Midbrain (tissue), 1 donor: ENCODE measurements around the gene CDC42BPG.
"Not testable (repeated sequence)": the region's sequence is repeated elsewhere in the genome, so short reads cannot be mapped to it uniquely, and the experiment has no call there.

Source experiments
- DNase-seq: peaks from one replicate; lab custom pipeline; 2025; lab: John Stamatoyannopoulos, UW

CDC42BPG gene

GRCh38 chr11:64849598-64850356 lies 5.3 kb upstream of the CDC42BPG start:
- no peak for DNase-seq

GRCh38 chr11:64848826-64849597 lies 4.6 kb upstream of the CDC42BPG start:
- DNase-seq, result no peak

DNA sequence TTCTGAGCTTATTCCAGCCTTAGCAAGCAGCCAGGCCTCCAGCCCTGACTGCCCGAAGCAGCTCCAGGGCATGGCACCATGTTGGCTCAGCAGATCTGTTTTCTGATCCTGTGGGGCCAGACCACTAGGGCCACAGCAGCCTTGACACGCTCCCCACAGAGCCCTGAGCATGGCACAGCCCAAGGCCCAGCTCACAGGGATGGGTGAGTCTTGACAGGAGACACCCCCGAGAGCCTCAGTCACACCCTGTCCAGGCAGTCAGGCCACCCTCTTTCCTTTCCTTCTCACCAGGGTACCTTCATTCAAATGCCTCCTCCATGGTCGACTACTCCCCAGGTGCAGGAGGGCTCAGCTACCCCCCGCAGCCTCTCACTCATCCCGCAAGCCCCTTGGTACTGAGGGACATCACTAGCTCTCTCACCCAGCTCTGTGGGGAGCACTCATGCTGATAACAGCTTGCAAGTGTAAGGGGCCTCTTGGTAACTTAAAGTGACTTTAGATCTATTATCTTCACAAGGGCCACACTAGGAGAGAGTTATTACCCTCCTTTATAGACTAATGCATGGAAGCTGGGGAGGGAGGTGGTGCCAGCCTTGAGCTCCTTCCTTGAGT lies 3.9 kb upstream of the CDC42BPG start:
- no peak for DNase-seq

DNA sequence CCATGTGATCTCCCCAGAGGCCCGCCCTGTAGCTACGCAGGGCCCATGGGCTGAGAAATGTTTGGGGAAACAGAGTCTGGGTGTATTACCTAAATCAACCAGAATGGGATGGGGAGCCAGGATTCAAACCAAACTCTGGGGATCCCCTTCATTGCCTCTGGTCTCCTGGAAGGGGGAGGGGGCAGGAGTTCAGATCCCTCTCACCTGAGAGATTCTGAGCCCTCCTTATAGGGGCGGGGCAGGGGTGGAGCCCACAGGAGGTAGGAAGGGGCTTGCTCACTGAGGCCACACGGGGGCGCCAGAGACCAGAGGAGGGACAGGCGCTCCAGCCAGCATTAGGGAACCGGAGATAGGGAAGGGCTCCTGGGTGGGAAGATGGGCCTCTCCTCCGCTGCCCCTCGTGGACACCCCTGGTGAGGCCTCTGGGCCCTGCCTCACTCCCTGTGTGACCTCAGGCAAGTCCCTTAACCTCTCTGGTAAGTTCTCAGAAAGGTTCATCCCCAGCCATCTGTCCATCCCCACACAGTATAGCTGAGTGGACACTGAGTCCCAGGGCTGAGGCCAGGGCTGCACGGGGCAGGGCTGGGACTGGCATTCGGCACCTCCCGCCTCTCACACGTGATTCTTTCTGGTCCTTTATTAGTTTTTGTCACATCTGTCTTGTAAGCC lies 2.7 kb upstream of the CDC42BPG start:
- peak; percentile 89 for DNase-seq

DNA sequence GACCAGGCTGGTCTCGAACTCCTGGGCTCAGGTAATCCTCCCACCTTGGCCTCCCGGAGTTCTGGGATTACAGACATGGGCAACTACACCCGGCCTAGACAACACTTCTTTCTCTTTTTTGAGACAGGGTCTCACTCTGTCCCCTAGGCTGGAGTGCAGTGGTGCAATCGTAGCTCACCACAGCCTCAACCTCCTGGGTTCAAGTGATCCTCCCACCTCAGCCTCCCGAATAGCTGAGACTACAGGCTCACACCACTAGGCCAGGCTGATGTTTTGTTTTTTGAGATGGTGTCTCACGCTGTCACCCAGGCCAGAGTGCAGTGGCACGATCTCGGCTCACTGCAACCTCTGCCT lies 1.3 kb upstream of the CDC42BPG start:
- not testable (repeated sequence) for DNase-seq

- DNase-seq, result no peak
Measured at GRCh38 chr11:64845129-64845775, 799 bp upstream of the CDC42BPG start.

GRCh38 chr11:64843686-64844329 lies 645 bp downstream of the CDC42BPG start:
- no peak for DNase-seq

DNA sequence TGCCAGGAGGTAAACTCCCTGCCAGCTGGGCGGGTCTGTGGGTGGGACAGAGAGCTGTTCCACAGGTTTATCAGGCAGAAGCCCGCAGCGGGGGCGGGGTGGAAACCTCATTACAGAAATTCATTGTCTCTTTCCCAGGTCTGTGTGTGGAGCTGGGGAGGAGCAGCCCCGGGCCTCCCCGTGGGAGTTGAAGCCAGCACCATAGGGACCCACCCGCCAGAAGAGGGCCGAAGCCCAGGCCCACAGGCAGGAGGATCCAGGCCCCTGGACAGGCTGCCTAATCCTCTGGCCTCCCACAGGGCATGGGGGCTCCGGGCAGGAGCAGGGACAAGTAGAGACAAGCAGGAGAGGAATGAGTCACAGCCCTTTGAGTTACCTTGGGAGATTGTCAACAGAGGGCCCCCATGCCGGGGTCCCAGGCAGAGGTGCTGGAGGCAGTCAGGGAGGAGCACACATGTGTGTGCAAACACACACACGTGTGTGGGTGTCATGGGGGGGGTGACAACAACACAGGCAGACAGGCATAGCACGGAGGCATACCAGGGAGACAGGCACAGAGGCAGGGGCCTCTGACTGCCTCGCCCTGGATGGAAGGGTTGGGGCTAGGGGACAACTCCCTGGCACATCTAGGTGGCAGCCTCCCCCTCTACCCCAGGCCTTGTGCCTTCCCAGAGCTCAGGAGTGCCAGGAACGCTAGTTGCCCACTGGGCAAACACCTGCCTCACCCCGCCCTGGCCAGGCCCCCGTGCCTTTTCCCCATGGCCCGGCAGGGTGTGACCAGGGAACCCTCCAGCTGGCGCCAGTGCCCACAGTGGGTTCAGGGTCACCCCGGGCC lies 1.4 kb downstream of the CDC42BPG start:
- DNase-seq, result no peak

DNA sequence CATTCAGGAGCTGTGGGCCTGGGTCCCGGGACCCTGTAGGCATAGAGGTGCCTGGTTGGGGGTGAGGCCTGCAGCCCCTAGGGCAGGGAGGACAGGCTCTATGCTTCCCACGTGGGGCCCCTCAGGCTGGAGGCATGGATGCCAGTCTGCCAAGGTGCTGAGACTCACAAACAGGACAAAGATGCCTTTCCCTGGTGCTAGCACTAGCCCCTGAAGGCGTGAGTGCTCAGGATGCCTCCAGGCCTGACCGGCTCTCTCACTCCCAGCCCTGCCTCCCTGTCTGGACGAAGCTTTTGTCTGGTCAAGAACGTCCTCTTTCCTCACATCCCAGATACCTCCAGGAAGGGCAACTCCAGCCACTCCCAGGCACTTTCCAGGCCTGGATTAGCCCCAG lies 2.1 kb downstream of the CDC42BPG start:
- no peak for DNase-seq

GRCh38 chr11:64841592-64842365 lies 2.7 kb downstream of the CDC42BPG start:
- DNase-seq, result no peak

GRCh38 chr11:64839887-64840782 lies 4.3 kb downstream of the CDC42BPG start:
- no peak for DNase-seq

- DNase-seq, result no peak
Measured at GRCh38 chr11:64839335-64839734, 5.1 kb downstream of the CDC42BPG start.

DNA sequence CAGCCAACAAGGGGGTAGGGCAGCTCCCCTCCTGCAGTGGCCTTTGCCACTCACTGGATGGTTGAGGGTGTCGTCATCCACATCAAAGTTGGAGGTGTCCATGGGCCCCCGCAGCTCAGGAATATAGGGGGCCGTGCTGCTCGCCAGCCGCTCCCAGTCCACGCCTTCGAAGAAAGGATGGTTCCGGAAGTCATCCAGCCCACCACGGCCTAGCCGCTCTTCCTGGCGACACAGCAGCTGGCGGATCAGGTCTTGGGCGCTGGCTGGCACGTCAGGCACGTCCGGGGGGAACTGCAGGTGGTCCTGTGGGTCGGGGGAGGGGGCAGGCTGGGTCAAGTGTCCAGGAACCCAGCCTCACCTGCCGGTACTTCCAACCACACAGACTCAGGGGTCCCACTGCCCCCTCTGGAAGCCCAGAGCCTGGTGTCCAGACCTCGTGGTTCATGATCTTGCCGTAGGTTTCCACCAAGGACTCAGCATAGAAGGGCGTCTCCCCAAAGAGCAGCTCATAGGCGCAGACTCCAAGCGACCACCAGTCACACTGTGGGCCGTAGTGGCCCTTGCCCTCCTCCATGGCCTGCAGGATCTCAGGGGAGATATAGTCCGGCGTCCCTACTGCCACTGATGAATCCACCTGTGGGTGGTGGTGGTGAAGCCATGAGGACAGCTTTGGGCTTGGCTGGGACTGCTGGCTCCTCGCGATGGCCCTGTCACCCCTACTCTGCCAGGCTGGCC lies 5.7 kb downstream of the CDC42BPG start:
- DNase-seq, result no peak

DNA sequence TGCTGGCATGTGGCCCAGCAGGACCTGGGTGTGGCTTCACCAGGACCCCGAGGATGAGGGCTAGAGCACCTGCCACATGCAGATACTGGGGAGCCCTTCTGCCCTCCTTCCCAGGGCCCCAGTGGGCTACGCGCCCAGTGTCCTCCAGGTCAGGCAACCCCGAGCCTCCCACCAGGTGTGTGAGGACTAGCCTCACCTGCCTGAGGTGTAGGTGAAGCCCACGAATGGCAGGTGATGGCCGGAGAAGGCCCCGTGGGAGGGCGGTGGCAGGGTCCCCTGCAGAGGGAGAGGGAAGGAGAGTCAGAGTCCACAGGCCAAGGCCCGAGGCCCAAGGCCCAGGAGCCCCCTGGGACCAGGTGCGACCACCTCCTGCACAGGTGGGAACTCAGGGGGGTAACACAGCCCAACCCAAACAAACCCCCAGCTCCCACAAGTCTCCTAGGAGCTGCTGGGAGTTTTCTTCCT lies 6.5 kb downstream of the CDC42BPG start:
- no peak for DNase-seq

DNA sequence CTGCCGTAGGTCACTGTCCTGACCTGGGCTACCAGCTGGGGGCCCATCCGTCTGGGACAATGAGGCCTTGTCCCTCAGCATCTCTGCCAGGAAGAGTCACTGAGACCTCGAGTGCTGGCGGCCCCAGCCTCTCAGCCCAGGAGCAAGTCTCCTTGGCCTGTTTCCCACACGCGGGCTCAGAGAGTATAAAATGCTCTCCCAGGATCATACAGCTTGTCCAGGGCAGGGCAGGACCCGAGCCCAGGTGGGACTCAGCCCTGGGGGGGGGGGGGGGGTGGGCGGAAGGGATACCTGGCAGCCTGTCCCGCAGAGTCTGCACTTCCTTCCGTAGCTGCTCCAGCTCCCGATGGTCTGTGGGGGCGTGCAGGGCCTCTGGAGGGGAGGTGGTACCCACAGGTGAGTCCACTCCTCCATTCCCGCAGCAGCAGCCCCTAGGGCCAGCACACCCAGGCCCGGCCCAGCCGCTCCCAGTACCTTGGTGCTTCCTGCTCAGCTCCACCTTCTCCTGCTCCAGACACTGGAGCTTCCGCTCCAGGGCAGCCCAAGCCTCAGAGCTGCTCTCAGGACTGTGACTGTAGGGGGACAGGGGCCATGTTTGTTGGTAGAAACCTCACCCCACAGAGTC lies 7.9 kb downstream of the CDC42BPG start:
- DNase-seq, result no peak

DNA sequence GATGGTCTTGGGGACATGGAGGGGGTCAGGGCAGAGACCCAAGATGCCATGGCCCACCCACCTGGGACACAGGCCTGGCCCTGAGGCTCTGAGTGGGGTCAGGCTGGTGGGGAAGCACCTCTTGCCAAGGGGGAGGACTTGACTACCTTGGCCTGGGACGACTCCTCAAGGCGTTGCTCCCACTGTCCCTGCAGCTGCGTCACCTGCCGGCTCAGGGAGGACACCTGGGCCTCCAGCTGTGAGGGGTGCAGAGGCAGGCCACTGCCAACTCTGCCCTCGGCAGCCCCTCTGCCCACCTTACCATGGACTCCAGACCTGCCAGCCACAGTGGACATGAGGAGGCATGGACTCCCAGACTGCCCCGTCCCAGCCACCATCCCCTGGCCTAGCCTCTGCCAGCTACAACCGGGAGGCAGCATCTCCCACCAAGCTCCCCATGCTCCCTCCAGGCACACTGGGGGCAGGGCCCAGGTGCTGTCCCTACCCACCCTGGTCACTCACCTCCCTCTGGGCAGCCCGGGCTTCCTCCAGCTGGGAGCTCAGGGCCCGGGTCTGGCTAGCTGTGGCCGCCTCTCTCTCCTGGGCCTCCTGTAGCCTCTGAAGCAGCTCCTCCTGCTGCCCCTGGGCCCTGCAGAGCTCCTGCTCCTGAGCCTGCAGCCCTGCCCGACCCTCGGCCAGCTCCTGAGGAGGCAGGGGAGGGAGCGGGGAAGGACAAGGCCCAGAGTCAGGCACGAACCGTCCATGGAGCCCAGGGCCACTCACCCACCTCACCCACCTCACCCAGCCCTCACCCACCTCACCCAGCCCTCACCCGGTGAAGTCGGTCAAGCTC lies 8.6 kb downstream of the CDC42BPG start:
- DNase-seq, result no peak
